Right cardiac atrium (tissue), 5 donors: ENCODE results near the gene METTL23. TPM values are rescaled to one million over a fixed set of nuclear protein-coding genes. Genes with fewer than 3 reads are reported as not detected.
"Not testable (repeated sequence)": the region's sequence is repeated elsewhere in the genome, so short reads cannot be mapped to it uniquely, and the experiment has no call there.

Experiments used
- ATAC-seq, 2 donors: fragments of 200-7000 bp; cut with Tn5 transposase; one replicate each; pipeline versions ENCODE4 v1.8.0 to v1.9.1; 2020; ENCODE audit warnings: moderate library complexity in 2 of 2, mild to moderate bottlenecking in 1 of 2
- DNase-seq, 3 donors: peaks; one replicate each; pipeline ENCODE4 v3.0.0-alpha.2; 2020
- H3K27ac ChIP-seq: one replicate; pipeline ENCODE4 v1.5.1; 2013; ENCODE audit warnings: mild to moderate bottlenecking, low read length, control low read depth, moderate library complexity
- H3K27me3 ChIP-seq: one replicate; pipeline ENCODE4 v1.6.1; 2013; ENCODE audit not compliant: control insufficient read depth, insufficient read depth
- H3K4me1 ChIP-seq: one replicate; pipeline ENCODE4 v1.6.1; 2013; ENCODE audit warnings: low read length; ENCODE audit not compliant: control insufficient read depth, insufficient read depth
- H3K4me3 ChIP-seq: one replicate; pipeline ENCODE4 v1.5.1; 2013; ENCODE audit warnings: low read length, control low read depth
- H3K9me3 ChIP-seq: one replicate; pipeline ENCODE4 v1.6.1; 2013; ENCODE audit warnings: low read length; ENCODE audit not compliant: control insufficient read depth
- WGBS: extraction: QIAGEN DNeasy Blood & Tissue Kit; methylation state at CpG from one replicate; pipeline ENCODE4 v1.1.7; 2013; 5-methylcytosine and 5-hydroxymethylcytosine counted together
- intact Hi-C, 4 donors: fragments of 100-400 bp; cut with DNase I; formaldehyde crosslinking; loops; one replicate each; pipeline versions ENCODE4 v1.11.0 to v1.14.0; 2022 to 2023
- polyA plus RNA-seq: library from polyadenylated mRNA; stranded (reverse); fragments of 200-250 nt; gene quantifications from one replicate; pipeline ENCODE4 v1.2.3, GENCODE V29; 2013
- total RNA-seq, 4 donors: library from RNA; stranded (reverse); fragmentation: NEBNext Ultra II Directional; extraction: Animal tissue kit (Norgen Biotek cat#: 25700); gene quantifications; one replicate each; pipeline ENCODE4 v1.2.1, GENCODE V29; 2021
- donor health status: healthy with polysubstance abuse.
- donor health status: DM: no; HTN: yes; CAD: no.
- donor health status: DM: no; HTN: no; CAD: no.
- donor health status: DM: no; HTN: yes; CAD: no; lungs with severe emphysema.
- donor health status: DM: yes; HTN: yes; CAD: no.

Gene METTL23
- total and polyA plus RNA-seq, 5 donors, result 24.1 to 32.5 (median 27.0) TPM

DNA sequence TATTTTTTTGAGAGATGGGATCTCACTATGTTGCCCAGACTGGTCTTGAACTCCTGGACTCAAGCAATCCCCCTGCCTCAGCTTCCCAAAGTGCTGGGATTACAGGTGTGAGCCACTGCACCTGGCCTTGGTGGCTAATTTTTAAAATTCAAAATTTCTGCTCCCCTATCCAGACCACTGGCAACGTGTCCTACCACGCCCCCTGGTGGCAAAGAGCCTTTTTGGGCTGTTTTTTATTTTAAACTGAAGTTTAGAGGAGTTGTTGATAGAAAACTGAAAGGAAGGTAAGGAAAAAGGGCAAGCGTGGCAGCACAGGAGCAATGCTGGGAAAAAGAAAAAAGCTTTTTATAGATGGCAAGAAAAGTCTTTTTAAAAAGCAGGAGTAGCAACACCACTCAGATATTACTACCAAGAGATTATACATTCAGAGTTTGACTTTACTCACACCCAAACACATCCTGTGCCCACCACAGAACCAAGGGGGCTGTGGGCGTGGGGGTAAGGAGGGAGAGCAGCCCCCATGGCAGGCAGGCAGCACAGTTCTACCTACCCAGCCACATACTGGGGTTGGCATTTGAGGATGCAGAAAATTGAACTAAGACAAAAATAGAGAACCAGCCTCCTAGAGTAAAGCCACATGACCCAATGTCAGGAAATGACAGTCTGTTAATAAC, 11.7 kb upstream of the METTL23 start:
- no peak overlapping the region for H3K27ac ChIP-seq
- peaks cover 7% of the 10 kb centered on the region for H3K4me1 ChIP-seq
- peak; percentile 69 to 91 (median 83) for DNase-seq
- H3K9me3 ChIP-seq, result no peaks in the 10 kb centered on the region
- WGBS, result 25% methylated on average over 4 of the region's 4 CpGs
- intact Hi-C loops, result loop anchor here in 2 of 4 donors (5.0 to 10.0 kb wide), 3 partner anchors 33 to 160 kb away; no protein-coding TSS in a partner anchor
- no peak overlapping the region for H3K4me3 ChIP-seq
- H3K27me3 ChIP-seq, result no peaks in the 10 kb centered on the region
- ATAC-seq, result no peak

DNA sequence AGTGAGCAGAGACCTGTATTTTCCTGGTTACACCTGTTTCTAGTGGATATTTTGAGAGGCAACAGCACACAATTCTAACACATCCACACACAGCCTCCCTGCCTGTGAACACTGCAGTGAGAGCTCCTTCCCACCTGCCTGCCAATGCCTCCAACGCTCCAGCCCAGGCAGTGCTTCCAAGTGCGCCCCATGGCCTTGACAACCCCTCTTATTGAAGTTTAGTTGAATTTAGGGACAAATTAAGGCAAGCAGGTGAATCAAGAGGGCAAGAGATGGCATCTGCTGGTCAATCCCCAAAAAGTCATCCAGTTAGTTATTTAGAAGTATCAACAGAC, 11.2 kb upstream of the METTL23 start:
- no peak for ATAC-seq
- WGBS, result 68% methylated on average over 2 of the region's 2 CpGs
- intact Hi-C loops, result loop anchor here in 2 of 4 donors (5.0 to 10.0 kb wide), 3 partner anchors 33 to 161 kb away; no protein-coding TSS in a partner anchor
- H3K4me1 ChIP-seq, result peaks cover 7% of the 10 kb centered on the region
- no peak for DNase-seq
- H3K27me3 ChIP-seq, result no peaks in the 10 kb centered on the region
- H3K9me3 ChIP-seq, result no peaks in the 10 kb centered on the region
- no peak overlapping the region for H3K4me3 ChIP-seq
- peak overlapping the region; percentile 16 for H3K27ac ChIP-seq

DNA sequence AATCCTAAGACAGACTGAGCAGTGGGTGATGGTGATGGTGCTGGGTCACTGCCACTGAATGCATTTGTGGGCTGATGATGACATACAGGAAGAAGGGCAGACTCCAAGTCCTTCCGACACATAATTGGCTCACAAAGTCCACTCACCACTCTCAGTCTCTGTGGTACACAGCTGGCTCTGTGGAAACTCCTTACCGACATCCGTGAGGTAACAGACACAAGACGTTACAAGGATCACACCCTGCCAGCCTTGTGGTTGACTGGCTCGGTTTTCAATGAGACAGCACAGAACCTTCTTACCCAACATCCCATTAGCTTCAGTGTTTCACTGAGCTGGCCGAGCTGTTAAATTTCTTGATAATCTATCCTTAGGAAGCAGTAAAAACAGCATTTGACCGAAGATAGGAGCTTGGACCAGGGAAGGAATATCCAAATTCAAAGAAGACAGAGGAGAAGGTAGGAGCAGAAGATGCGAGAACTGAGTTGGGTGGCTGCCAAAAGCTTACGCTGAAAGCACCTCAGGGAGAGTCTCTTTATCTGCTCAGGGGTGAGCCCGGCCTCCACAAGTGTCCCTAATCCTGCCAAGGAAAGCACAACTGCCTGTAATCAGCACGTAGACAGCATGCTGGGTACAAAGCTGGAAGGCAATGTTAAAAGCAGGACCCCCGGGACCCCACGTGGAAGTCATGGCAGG, 10.3 kb upstream of the METTL23 start:
- Histone ChIP-seq H3K27me3 (no peaks in the 10 kb centered on the region), H3K4me1 (peaks cover 5% of the 10 kb centered on the region), H3K27ac (peak overlapping the region; percentile 94), H3K9me3 (no peaks in the 10 kb centered on the region), H3K4me3 (no peak overlapping the region)
- DNase-seq, result peak in 2 of 3 donors; percentile 76 to 77
- WGBS, result 21% methylated on average over 13 of the region's 13 CpGs
- peak; percentile 76 to 85 for ATAC-seq
- intact Hi-C loops, result loop anchor here in 2 of 4 donors (5.0 to 10.0 kb wide), 3 partner anchors 34 to 161 kb away; no protein-coding TSS in a partner anchor

DNA sequence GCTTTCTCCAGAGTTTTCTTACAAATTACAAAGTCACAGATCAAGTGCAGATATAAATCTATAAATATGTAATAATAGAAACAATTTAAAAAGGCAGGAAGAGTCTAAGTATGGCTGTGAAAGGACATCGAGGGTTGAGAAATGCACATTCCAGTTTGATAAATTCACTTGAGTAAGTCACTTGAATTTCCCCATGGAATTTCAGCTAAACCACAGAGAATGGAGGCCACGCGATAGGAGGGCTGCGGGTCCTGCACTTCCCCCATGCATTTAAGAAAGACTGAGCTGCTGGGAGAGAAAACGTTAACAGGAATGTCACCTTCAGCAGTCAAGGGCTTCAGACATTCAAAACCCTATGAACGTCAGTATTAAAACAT, 9.8 kb upstream of the METTL23 start:
- Histone ChIP-seq H3K27me3 (no peaks in the 10 kb centered on the region), H3K9me3 (no peaks in the 10 kb centered on the region), H3K4me1 (peaks cover 2% of the 10 kb centered on the region), H3K4me3 (no peak overlapping the region), H3K27ac (peak overlapping the region; percentile 94)
- DNase-seq (no peak), ATAC-seq (peak in 1 of 2 donors; percentile 13)
- intact Hi-C loops, result loop anchor here in 2 of 4 donors (5.0 to 10.0 kb wide), 3 partner anchors 35 to 162 kb away; no protein-coding TSS in a partner anchor
- 35% methylated on average over 6 of the region's 6 CpGs for WGBS

DNA sequence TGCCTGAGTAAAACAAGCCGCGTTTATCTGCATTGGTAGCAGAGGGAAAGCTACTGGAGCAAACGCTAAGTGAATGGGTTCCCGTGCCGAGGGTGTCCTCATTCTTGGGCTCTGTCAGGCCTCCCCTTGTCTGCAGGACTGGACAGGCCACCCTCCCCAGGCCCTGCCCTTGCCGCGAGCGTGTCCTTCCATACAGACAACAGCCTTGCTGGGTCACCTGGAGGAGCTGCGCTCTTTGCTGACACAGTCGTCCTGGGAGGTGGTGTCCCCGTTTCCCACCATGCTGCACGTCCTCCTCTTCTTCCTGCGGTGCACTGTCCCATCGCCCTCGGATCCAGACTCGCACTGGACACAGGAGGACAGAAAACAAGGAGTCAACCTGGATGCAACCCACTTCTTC, 8.1 kb upstream of the METTL23 start:
- H3K4me1 ChIP-seq, result peaks cover 2% of the 10 kb centered on the region
- H3K27me3 ChIP-seq, result no peaks in the 10 kb centered on the region
- WGBS, result 93% methylated on average over 16 of the region's 16 CpGs
- no peaks in the 10 kb centered on the region for H3K9me3 ChIP-seq
- H3K4me3 ChIP-seq, result no peak overlapping the region
- ATAC-seq (no peak), DNase-seq (no peak)
- intact Hi-C loops, result loop anchor here in 2 of 4 donors (5.0 to 10.0 kb wide), 3 partner anchors 36 to 164 kb away; no protein-coding TSS in a partner anchor
- H3K27ac ChIP-seq, result no peak overlapping the region

DNA sequence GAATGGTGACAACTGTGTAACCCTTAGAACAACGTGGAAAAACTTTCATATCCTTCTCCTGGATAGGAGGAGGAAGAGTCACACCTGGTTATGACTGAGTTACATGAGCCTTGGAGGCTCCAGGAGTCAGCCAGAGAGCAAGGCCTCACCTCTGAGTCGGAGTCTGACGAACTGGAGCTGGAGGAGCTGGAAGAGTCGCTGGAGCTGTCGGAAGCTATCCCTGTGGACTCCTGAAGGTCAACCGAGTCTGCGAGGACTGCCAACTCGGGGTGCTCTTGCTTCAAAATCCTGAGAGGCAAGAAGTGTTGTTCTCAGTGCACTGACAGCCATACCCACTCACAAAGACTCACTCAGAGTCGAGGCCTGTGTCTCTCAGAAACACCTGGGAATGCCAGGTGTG, 6.4 kb upstream of the METTL23 start:
- H3K27ac ChIP-seq, result peak overlapping the region; percentile 11
- H3K27me3 ChIP-seq, result no peaks in the 10 kb centered on the region
- H3K4me3 ChIP-seq, result no peak overlapping the region
- 83% methylated on average over 9 of the region's 9 CpGs for WGBS
- ATAC-seq (no peak), DNase-seq (no peak)
- H3K9me3 ChIP-seq, result no peaks in the 10 kb centered on the region
- H3K4me1 ChIP-seq, result peaks cover 4% of the 10 kb centered on the region
- intact Hi-C loops, result no loop called here

DNA sequence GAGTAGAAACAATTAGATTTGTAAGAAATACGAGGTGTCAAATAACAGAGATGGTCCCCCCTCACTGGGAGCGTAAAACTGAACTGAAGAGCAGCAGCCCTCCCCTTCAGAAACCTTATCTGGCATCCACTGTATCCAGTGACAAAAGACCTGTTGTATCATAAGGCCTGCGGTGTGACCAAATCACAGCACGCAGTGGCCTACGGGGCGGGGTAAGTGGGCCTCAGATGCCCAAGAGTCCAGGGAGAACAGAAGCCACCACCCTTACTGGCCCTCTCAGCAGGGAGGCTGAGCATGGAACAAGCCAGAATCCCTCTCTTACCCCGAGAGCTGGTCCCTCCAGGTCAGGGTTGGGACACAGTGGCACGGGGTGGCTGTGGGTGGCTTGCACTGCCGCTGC, 5.7 kb upstream of the METTL23 start:
- WGBS, result 84% methylated on average over 9 of the region's 9 CpGs
- intact Hi-C loops, result no loop called here
- Histone ChIP-seq H3K9me3 (no peaks in the 10 kb centered on the region), H3K4me3 (no peak overlapping the region), H3K27me3 (no peaks in the 10 kb centered on the region), H3K4me1 (peaks cover 4% of the 10 kb centered on the region), H3K27ac (no peak overlapping the region)
- ATAC-seq, result no peak
- no peak for DNase-seq

DNA sequence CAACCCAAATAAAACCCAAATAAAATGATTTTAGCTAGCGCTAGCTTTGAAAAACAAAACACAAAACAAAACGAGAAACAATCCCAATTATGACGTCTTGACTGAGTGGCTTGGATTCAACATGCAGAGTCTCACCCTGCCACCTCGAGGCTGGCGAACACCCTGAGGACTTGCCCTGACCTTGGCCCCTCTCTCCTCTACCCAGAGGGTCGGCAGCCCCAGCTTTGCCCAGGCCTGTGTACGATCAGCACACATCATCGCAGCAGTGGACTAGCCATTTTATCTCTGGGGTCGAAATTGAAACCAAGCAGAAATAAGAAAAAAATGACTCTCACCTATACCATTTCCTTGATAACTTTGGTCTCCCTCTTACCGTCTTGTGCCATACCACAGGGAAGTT, 5.2 kb upstream of the METTL23 start:
- Histone ChIP-seq H3K27me3 (no peaks in the 10 kb centered on the region), H3K9me3 (no peaks in the 10 kb centered on the region), H3K4me1 (peaks cover 4% of the 10 kb centered on the region), H3K27ac (no peak overlapping the region), H3K4me3 (no peak overlapping the region)
- 79% methylated on average over 10 of the region's 10 CpGs for WGBS
- intact Hi-C loops, result no loop called here
- ATAC-seq (no peak), DNase-seq (no peak)

DNA sequence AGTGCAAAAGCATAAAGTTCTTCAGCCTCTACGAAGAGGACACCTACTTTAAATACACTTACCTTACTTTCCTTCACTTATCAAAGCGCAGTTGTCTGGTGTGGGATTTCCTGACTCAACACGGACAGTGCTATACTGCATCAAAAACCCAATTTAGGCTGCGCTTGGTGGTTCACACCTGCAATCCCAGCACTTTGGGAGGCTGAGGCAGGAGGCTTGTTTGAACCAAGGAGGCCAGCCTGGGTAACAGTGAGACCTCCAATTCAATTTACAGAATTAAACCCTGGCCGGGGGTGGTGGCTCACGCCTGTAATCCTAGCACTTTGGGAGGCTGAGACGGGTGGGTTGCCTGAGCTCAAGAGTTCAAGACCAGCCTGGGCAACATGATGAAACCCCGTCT, 4.4 kb upstream of the METTL23 start:
- ATAC-seq (no peak), DNase-seq (no peak)
- intact Hi-C loops, result no loop called here
- Histone ChIP-seq H3K27me3 (no peaks in the 10 kb centered on the region), H3K9me3 (no peaks in the 10 kb centered on the region), H3K4me3 (no peak overlapping the region), H3K27ac (no peak overlapping the region), H3K4me1 (peaks cover 2% of the 10 kb centered on the region)
- 93% methylated on average over 8 of the region's 8 CpGs for WGBS

DNA sequence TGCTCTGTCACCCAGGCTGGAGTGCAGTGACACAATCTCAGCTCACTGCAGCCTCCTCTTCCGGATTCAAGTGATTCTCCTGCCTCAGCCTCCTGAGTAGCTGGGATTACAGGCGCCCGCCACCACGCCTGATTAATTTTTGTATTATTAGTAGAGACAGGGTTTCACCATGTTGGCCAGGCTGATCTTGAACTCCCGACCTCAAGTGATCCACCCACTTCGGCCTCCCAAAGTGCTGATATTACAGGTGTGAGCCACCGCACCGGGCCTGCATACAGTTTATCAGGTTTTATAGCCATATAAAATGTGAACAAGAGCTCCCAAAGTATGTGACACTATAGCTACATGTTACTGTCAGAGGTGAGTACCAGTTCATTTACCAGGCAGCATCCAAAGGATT, 3.7 kb upstream of the METTL23 start:
- DNase-seq, H3K4me3 ChIP-seq, H3K27me3 ChIP-seq, H3K9me3 ChIP-seq, H3K4me1 ChIP-seq, ATAC-seq, H3K27ac ChIP-seq, intact Hi-C loops: not testable (repeated sequence)
- 95% methylated on average over 8 of the region's 8 CpGs for WGBS

DNA sequence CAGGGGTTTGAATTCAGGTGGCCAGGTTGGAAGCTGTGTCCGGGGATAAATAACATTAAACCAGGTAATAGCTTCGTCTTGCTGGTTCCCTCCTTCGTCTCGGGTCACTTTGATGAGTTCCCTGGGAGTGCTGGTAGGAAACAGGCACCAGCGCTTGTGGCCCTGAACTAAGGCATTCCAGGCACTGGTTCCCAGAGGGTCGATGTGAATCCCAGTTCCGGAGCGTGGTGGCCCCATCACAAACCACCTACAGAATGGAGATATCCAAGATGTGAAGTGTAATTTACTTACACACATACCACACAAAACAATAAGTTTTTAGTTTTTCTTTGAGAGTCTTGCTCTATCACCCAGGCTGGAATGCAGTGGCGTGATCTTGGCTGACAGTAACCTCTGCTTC, 2.8 kb upstream of the METTL23 start:
- Histone ChIP-seq H3K9me3 (no peaks in the 10 kb centered on the region), H3K4me1 (peaks cover 2% of the 10 kb centered on the region), H3K27me3 (no peaks in the 10 kb centered on the region), H3K4me3 (no peak overlapping the region), H3K27ac (no peak overlapping the region)
- WGBS, result 95% methylated on average over 9 of the region's 9 CpGs
- intact Hi-C loops, result no loop called here
- DNase-seq (no peak), ATAC-seq (no peak)
